ENCODE results near the gene RAB31. TPM values are rescaled to one million over a fixed set of nuclear protein-coding genes. Genes with fewer than 3 reads are reported as not detected.

The RAB31 gene
- total RNA-seq, result 49.5 and 74.7 TPM in 2 replicates

GRCh38 chr18:9708057-9708433, at the start of gene RAB31:
Gene RAB31, plus strand, starts transcription at chr18:9708301. Its CDS starts 105 bp downstream, at chr18:9708406.

GRCh38 chr18:9885170-9886004, 177.3 kb downstream of the RAB31 start, which contains the start of gene TXNDC2:
Gene TXNDC2, plus strand, starts transcription at chr18:9885973. Its CDS starts 708 bp downstream, at chr18:9886681.

Other genes starting within 250 kb of the RAB31 start
- 45.6 and 60.9 TPM in 2 replicates for gene RALBP1, start 232.8 kb upstream of the RAB31 start, total RNA-seq
- gene PPP4R1, start 93.7 kb upstream of the RAB31 start, total RNA-seq, result 46.6 and 71.3 TPM in 2 replicates
- gene TXNDC2, start 177.7 kb downstream of the RAB31 start, total RNA-seq, result 0.12 TPM in 1 of 2 replicates, not detected in the other
- gene VAPA, start 205.7 kb downstream of the RAB31 start, total RNA-seq, result 162 and 184 TPM in 2 replicates

All from pericardium fibroblast (primary cell).